HG03039 (cell line): ENCODE data around the gene BRIP1.
"Not testable (repeated sequence)": the region's sequence is repeated elsewhere in the genome, so short reads cannot be mapped to it uniquely, and the experiment has no call there.

Experiments
- ATAC-seq: cut with Tn5 transposase; IDR thresholded peaks from one replicate; pipeline ENCODE4 v1.9.1; 2021; ENCODE audit warnings: mild to moderate bottlenecking, moderate library complexity; ENCODE audit not compliant: unreplicated experiment

BRIP1 gene

GRCh38 chr17:61734466-61734865 lies 128.9 kb downstream of the BRIP1 start:
- no peak for ATAC-seq

GRCh38 chr17:61734012-61734411 lies 129.3 kb downstream of the BRIP1 start:
- ATAC-seq: no peak

- no peak for ATAC-seq
Observed at GRCh38 chr17:61733021-61733420, 130.3 kb downstream of the BRIP1 start.

- no peak for ATAC-seq
Observed at GRCh38 chr17:61732169-61732568, 131.2 kb downstream of the BRIP1 start.

GRCh38 chr17:61731330-61731729 lies 132.0 kb downstream of the BRIP1 start:
- no peak for ATAC-seq

- ATAC-seq: no peak
Observed at GRCh38 chr17:61729690-61730268, 133.5 kb downstream of the BRIP1 start.

GRCh38 chr17:61728297-61728836 lies 135.0 kb downstream of the BRIP1 start:
- ATAC-seq: no peak

GRCh38 chr17:61727798-61728197 lies 135.5 kb downstream of the BRIP1 start:
- not testable (repeated sequence) for ATAC-seq

GRCh38 chr17:61726977-61727376 lies 136.4 kb downstream of the BRIP1 start:
- no peak for ATAC-seq

GRCh38 chr17:61724777-61725176 lies 138.6 kb downstream of the BRIP1 start:
- no peak for ATAC-seq

- no peak for ATAC-seq
Observed at GRCh38 chr17:61723914-61724313, 139.4 kb downstream of the BRIP1 start.

GRCh38 chr17:61723183-61723582 lies 140.1 kb downstream of the BRIP1 start:
- no peak for ATAC-seq

- no peak for ATAC-seq
Observed at GRCh38 chr17:61722398-61722797, 140.9 kb downstream of the BRIP1 start.

- ATAC-seq: no peak
Observed at GRCh38 chr17:61720016-61720795, 143.1 kb downstream of the BRIP1 start.

GRCh38 chr17:61719220-61719619 lies 144.1 kb downstream of the BRIP1 start:
- not testable (repeated sequence) for ATAC-seq

GRCh38 chr17:61718022-61718421 lies 145.3 kb downstream of the BRIP1 start:
- no peak for ATAC-seq

- no peak for ATAC-seq
Observed at GRCh38 chr17:61717352-61717751, 146.0 kb downstream of the BRIP1 start.

- no peak for ATAC-seq
Observed at GRCh38 chr17:61716225-61716829, 147.0 kb downstream of the BRIP1 start.

GRCh38 chr17:61715348-61715747 lies 148.0 kb downstream of the BRIP1 start:
- ATAC-seq: no peak

- no peak for ATAC-seq
Observed at GRCh38 chr17:61714300-61714699, 149.0 kb downstream of the BRIP1 start.

- no peak for ATAC-seq
Observed at GRCh38 chr17:61713035-61713434, 150.3 kb downstream of the BRIP1 start.

- ATAC-seq: no peak
Observed at GRCh38 chr17:61710546-61710945, 152.8 kb downstream of the BRIP1 start.
